ENCODE results near the gene PSMG3. TPM values are rescaled to one million over a fixed set of nuclear protein-coding genes. Genes with fewer than 3 reads are reported as not detected.

The PSMG3 gene
- polyA plus RNA-seq, 1 experiment: 31.1 TPM

DNA sequence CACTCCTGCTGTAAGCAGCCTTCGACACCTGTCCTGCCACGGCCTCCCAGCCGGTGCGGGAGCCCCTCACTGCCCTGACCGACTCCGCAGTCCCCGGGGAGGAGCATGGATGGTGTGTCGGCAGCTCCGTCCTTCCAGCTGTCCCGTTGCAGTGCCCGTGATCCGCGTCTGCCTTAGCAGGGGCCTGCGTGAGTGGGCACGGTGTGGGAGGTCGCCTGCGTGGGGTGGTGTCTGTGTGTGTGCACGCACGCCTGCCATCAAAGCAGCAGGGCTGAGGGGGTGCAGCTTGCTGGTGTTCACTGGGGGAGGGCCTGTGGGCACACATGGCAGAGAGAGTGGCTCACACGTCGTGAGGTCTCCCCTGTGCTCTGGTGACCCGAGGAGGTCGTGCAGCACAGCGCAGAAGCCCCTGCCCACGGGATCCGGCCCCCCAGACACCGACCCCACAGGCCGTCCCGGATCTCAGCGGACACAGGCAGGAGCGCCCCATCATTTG is 29.0 kb downstream of the PSMG3 start:
- ChIA-PET CTCF (interaction anchor here (0.6 kb wide), 1 partner anchor 876 kb away, joined by 3 read pairs; no protein-coding TSS in a partner anchor), POLR2A (interaction anchor here (0.6 kb wide), 1 partner anchor 349 kb away, joined by 5 read pairs; no protein-coding TSS in a partner anchor)
- Histone ChIP-seq H3K9me3 (ENCODE audit: control insufficient read depth, insufficient read depth, low read length) (no peaks in the 10 kb centered on the region; the same call in 1 of the 2 replicates), H3K4me3 (ENCODE audit: low read depth, low read length) (no peak overlapping the region), H3K27ac (ENCODE audit: low read depth, low read length) (no peak overlapping the region), H3K27me3 (ENCODE audit: control insufficient read depth, insufficient read depth, low read length) (no peaks in the 10 kb centered on the region)
- TF ChIP-seq, protein P1, sequence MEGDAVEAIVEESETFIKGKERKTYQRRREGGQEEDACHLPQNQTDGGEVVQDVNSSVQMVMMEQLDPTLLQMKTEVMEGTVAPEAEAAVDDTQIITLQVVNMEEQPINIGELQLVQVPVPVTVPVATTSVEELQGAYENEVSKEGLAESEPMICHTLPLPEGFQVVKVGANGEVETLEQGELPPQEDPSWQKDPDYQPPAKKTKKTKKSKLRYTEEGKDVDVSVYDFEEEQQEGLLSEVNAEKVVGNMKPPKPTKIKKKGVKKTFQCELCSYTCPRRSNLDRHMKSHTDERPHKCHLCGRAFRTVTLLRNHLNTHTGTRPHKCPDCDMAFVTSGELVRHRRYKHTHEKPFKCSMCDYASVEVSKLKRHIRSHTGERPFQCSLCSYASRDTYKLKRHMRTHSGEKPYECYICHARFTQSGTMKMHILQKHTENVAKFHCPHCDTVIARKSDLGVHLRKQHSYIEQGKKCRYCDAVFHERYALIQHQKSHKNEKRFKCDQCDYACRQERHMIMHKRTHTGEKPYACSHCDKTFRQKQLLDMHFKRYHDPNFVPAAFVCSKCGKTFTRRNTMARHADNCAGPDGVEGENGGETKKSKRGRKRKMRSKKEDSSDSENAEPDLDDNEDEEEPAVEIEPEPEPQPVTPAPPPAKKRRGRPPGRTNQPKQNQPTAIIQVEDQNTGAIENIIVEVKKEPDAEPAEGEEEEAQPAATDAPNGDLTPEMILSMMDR (IDR thresholded peaks at IDR 0.05; ENCODE audit: low read depth, low read length): no peak
- DNase-seq (ENCODE audit: low read depth, low spot score): no peak

DNA sequence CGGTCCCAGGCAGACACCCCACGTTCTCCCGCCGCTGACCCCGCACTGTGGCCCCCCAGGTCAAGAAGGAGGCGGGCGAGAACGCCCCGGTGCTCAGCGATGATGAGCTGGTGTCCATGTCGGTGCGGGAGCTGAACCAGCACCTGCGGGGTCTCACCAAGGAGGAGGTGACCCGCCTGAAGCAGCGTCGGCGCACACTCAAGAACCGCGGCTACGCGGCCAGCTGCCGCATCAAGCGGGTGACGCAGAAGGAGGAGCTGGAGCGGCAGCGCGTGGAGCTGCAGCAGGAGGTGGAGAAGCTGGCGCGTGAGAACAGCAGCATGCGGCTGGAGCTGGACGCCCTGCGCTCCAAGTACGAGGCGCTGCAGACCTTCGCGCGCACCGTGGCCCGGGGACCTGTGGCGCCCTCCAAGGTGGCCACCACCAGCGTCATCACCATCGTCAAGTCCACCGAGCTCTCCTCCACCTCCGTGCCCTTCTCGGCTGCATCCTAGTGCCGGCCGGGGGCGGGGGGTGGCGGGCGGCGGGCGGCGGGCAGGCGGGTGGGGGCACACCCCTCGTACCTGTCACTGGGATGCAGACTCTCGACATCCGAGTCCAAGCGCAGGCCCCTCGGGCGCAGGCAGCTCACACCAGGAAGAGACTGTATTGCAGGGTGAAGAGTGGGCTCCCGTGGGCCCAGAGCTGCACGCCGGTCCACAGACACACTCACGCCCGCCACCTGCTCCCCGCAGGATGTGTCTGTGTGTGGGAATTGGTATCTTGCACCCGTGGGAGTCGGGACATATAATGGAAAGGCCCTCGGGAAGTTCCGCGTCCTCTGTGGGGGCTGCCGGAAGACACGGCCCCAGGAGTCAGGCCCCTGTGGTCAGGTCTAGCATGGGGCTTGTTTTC is 29.7 kb downstream of the PSMG3 start:
- DNase-seq (ENCODE audit: low read depth, low spot score): no peak
- TF ChIP-seq, protein P1 (IDR thresholded peaks at IDR 0.05; ENCODE audit: low read depth, low read length): no peak
- Histone ChIP-seq H3K27me3 (ENCODE audit: control insufficient read depth, insufficient read depth, low read length) (no peaks in the 10 kb centered on the region), H3K4me3 (ENCODE audit: low read depth, low read length) (no peak overlapping the region), H3K9me3 (ENCODE audit: control insufficient read depth, insufficient read depth, low read length) (no peaks in the 10 kb centered on the region; the same call in 1 of the 2 replicates), H3K27ac (ENCODE audit: low read depth, low read length) (no peak overlapping the region)
- CTCF ChIA-PET: no interaction called here
- POLR2A ChIA-PET: no interaction called here

DNA sequence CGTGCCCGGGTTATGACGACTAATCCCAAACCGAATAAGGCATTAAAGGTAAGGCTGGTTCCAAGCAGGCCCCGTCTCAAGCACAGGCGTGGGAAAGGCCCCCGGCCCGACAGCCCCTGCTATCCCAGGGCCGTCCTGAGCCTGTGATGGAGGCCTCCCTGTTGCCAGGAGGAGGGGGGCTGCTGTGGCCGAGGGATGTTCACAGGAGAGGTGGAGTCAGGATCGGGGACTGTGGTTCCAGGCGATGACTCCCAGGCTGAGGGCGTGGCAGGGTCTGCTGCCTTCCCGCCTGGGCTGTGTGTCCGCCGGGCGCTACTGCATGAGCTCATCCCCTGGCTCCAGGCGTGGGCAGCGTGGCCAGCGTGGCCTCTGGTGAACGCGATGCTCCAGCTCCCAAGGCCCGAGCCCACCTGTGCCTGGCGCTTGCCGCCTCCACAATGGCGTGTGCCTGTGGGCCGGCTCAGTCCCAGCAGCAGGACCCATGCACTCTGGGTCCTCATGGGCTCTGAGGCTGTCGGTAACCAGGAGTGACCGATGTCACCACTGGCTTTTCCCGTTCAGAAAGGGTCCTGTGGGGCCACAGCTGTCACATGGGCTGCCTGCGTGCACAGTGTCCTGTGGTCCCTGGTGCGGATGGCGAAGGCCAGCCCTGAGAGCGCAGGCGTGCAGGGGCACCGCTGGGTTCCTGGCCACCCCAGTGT is 30.5 kb downstream of the PSMG3 start:
- TF ChIP-seq, protein P1 (IDR thresholded peaks at IDR 0.05; ENCODE audit: low read depth, low read length): no peak
- ChIA-PET POLR2A (interaction anchor here (0.8 kb wide), 1 partner anchor 9 kb away, joined by 3 read pairs; no protein-coding TSS in a partner anchor), CTCF (no interaction called here)
- Histone ChIP-seq H3K9me3 (ENCODE audit: control insufficient read depth, insufficient read depth, low read length) (no peaks in the 10 kb centered on the region; the same call in 1 of the 2 replicates), H3K27ac (ENCODE audit: low read depth, low read length) (no peak overlapping the region), H3K27me3 (ENCODE audit: control insufficient read depth, insufficient read depth, low read length) (no peaks in the 10 kb centered on the region), H3K4me3 (ENCODE audit: low read depth, low read length) (no peak overlapping the region; the same call in 1 of the 2 replicates)
- DNase-seq (ENCODE audit: low read depth, low spot score): no peak

GRCh38 chr7:1538544-1539180 is 31.2 kb downstream of the PSMG3 start:
- ChIA-PET CTCF (no interaction called here), POLR2A (interaction anchor here (0.8 to 1.1 kb wide), 2 partner anchors 10 to 481 kb away, joined by 3 read pairs; no protein-coding TSS in a partner anchor)
- no peak for DNase-seq (ENCODE audit: low read depth, low spot score)
- Histone ChIP-seq H3K27ac (ENCODE audit: low read depth, low read length) (peak overlapping the region; percentile 100), H3K27me3 (ENCODE audit: control insufficient read depth, insufficient read depth, low read length) (no peaks in the 10 kb centered on the region), H3K4me3 (ENCODE audit: low read depth, low read length) (peak overlapping the region; percentile 65), H3K9me3 (ENCODE audit: control insufficient read depth, insufficient read depth, low read length) (no peaks in the 10 kb centered on the region; the same call in 1 of the 2 replicates)
- TF ChIP-seq, protein P1 (IDR thresholded peaks at IDR 0.05; ENCODE audit: low read depth, low read length): no peak

Measured in AG04450 (cell line).